Measurements from ENCODE around the gene NPAS2.

GRCh38 chr2:100781009-100781325, 39.0 kb upstream of the NPAS2 start:
- TF ChIP-seq EGR1 (IDR thresholded peaks at IDR 0.05; ENCODE audit: low read depth), result no peak
- TF ChIP-seq EZH2 (IDR thresholded peaks at IDR 0.05), result no peak
- no peak for TF ChIP-seq CTCF (IDR thresholded peaks at IDR 0.05 in 2 of 3, conservative IDR thresholded peaks at IDR 0.05 in 1 of 3; ENCODE audit: borderline replicate concordance in 1 of 3, insufficient read depth in 1 of 3, low read depth in 2 of 3, low read length in 2 of 3)
- TF ChIP-seq POLR2A (IDR thresholded peaks at IDR 0.05; ENCODE audit: borderline replicate concordance, extremely low read depth, insufficient read depth, insufficient read length), result no peak
- no peak for TF ChIP-seq SRF (IDR thresholded peaks at IDR 0.05; ENCODE audit: low read depth)

Measured in HCT116 (cell line).